Body of pancreas (tissue), 4 donors: Measurements from ENCODE around the gene RPS6KB2. TPM values are rescaled to one million over a fixed set of nuclear protein-coding genes. Genes with fewer than 3 reads are reported as not detected.
A peak's percentile ranks its signal among the peaks of the same experiment; 100 is the strongest.

Source experiments
- ATAC-seq: fragments of 150-250 bp; one replicate; pipeline ENCODE4 v1.9.1; 2016
- DNase-seq, 4 donors: peaks; one replicate each; pipeline ENCODE4 v3.0.0-alpha.2; 2019
- H3K27ac ChIP-seq, 4 donors: fragments of 200-600 bp; sonication (generic); 1 replicate in 3 of 4; 2 replicates in 1 of 4; pipeline versions ENCODE4 v1.5.1 to v1.6.1; 2016 to 2019; ENCODE audit warnings: mild to moderate bottlenecking in 1 of 4, mixed read lengths in 1 of 4, moderate library complexity in 1 of 4
- H3K27me3 ChIP-seq, 2 donors: fragments of 200-600 bp; sonication (generic); one replicate each; pipeline ENCODE4 v1.6.0; 2016; ENCODE audit warnings: mild to moderate bottlenecking in 1 of 2
- H3K36me3 ChIP-seq, 2 donors: fragments of 200-600 bp; sonication (generic); replicated peaks in 1 of 2; 2 replicates each; pipeline ENCODE4 v1.5.1; 2016; ENCODE audit warnings: low read depth in 2 of 2; ENCODE audit not compliant: insufficient read depth in 1 of 2
- H3K4me1 ChIP-seq: fragments of 200-600 bp; sonication (generic); one replicate; pipeline ENCODE4 v1.6.0; 2016
- H3K4me3 ChIP-seq, 2 donors: fragments of 200-600 bp; sonication (generic); 1 replicate in 1 of 2; 2 replicates in 1 of 2; pipeline ENCODE4 v1.5.1; 2016 to 2019
- H3K9me3 ChIP-seq, 3 donors: fragments of 200-600 bp; sonication (generic); 1 replicate in 2 of 3; 2 replicates in 1 of 3; pipeline ENCODE4 v1.5.1; 2016
- CTCF ChIP-seq, 7 experiments: fragments of 450-650 bp in 4 of 7; fragments of 200-600 bp in 3 of 7; sonication (generic) in 3 of 7; IDR thresholded peaks; one replicate each; pipeline ENCODE4 v1.5.1; 2016 to 2019; ENCODE audit warnings: antibody characterized with exemption in 7 of 7
- POLR2A ChIP-seq, 3 donors: fragments of 450-650 bp; IDR thresholded peaks; one replicate each; pipeline ENCODE4 v1.6.1; 2016; ENCODE audit warnings: antibody characterized with exemption in 3 of 3, mild to moderate bottlenecking in 2 of 3
- WGBS, 2 donors: methylation state at CpG; one replicate each; pipeline ENCODE4 v1.1.5; 2017; 5-methylcytosine and 5-hydroxymethylcytosine counted together
- intact Hi-C: fragments of 100-400 bp; cut with DNase I; formaldehyde crosslinking; loops from one replicate; pipeline ENCODE4 v1.15.1; 2023
- total RNA-seq, 2 donors: library from RNA; depleted of rRNA; stranded (reverse); fragments of >200 nt; gene quantifications; one replicate each; pipeline ENCODE4 v1.1.0, GENCODE V29; 2016

The RPS6KB2 gene
- total RNA-seq, 2 donors from 2014 or later = 34.9 to 36.1 TPM

GRCh38 chr11:67429722-67430121, 1.4 kb downstream of the RPS6KB2 start:
- Histone ChIP-seq H3K36me3 (peaks cover 0 to 4% of the 10 kb centered on the region in 2 donors), H3K4me1 (peaks cover 23% of the 10 kb centered on the region), H3K9me3 (no peaks in the 10 kb centered on the region), H3K4me3 (no peak overlapping the region), H3K27ac (no peak overlapping the region), H3K27me3 (no peaks in the 10 kb centered on the region)
- intact Hi-C loops = no loop called here
- WGBS, 2 donors = 58 to 69% methylated on average over 11 of the region's 11 CpGs
- TF ChIP-seq CTCF (IDR thresholded peaks at IDR 0.05) (no peak), POLR2A (IDR thresholded peaks at IDR 0.05) (no peak)
- ATAC-seq (no peak), DNase-seq (peak in 1 of 4 donors; percentile 14)

- intact Hi-C loops = no loop called here
- no peak for ATAC-seq
- TF ChIP-seq CTCF (IDR thresholded peaks at IDR 0.05) (no peak), POLR2A (IDR thresholded peaks at IDR 0.05) (no peak)
Measured at GRCh38 chr11:67431346-67432249, 3.3 kb downstream of the RPS6KB2 start.

GRCh38 chr11:67432655-67433349, 4.5 kb downstream of the RPS6KB2 start:
- Histone ChIP-seq H3K27me3 (no peaks in the 10 kb centered on the region), H3K27ac (no peak overlapping the region), H3K4me3 (no peak overlapping the region), H3K9me3 (no peaks in the 10 kb centered on the region), H3K36me3 (peaks cover 0 to 4% of the 10 kb centered on the region in 2 donors), H3K4me1 (peaks cover 15% of the 10 kb centered on the region)
- intact Hi-C loops = no loop called here
- WGBS, 2 donors = 88 to 90% methylated on average over 11 to 22 of the region's 22 CpGs
- DNase-seq (no peak), ATAC-seq (no peak)
- TF ChIP-seq CTCF (IDR thresholded peaks at IDR 0.05) (no peak), POLR2A (IDR thresholded peaks at IDR 0.05) (no peak)

More at GRCh38 chr11:67431346-67432249, 3.3 kb downstream of the RPS6KB2 start:
- Histone ChIP-seq H3K36me3 (peaks cover 0 to 4% of the 10 kb centered on the region in 2 donors), H3K27ac (no peak overlapping the region), H3K9me3 (no peaks in the 10 kb centered on the region), H3K4me3 (no peak overlapping the region), H3K4me1 (peaks cover 23% of the 10 kb centered on the region), H3K27me3 (no peaks in the 10 kb centered on the region)
- WGBS, 2 donors = 84 to 92% methylated on average over 22 to 24 of the region's 24 CpGs
- DNase-seq = no peak

GRCh38 chr11:67433536-67434394, 5.5 kb downstream of the RPS6KB2 start:
- Histone ChIP-seq H3K4me3 (no peak overlapping the region), H3K36me3 (peaks cover 0 to 4% of the 10 kb centered on the region in 2 donors), H3K27me3 (no peaks in the 10 kb centered on the region), H3K4me1 (peaks cover 15% of the 10 kb centered on the region), H3K27ac (no peak overlapping the region), H3K9me3 (no peaks in the 10 kb centered on the region)
- ATAC-seq (no peak), DNase-seq (peak in 1 of 4 donors; percentile 14)
- intact Hi-C loops = no loop called here
- TF ChIP-seq CTCF (IDR thresholded peaks at IDR 0.05) = no peak
- no peak for TF ChIP-seq POLR2A (IDR thresholded peaks at IDR 0.05)
- WGBS, 2 donors = 85 to 98% methylated on average over 8 to 21 of the region's 22 CpGs
